Fibroblast of pulmonary artery (primary cell): Measurements from ENCODE around the gene PIP4K2C.
"Not testable (repeated sequence)": the region's sequence is repeated elsewhere in the genome, so short reads cannot be mapped to it uniquely, and the experiment has no call there.

Source experiments
- DNase-seq: peaks from one replicate; pipeline ENCODE4 v3.0.0-alpha.2; 2010; ENCODE audit warnings: low read depth
- H3K4me3 ChIP-seq: replicated peaks from 2 replicates; pipeline ENCODE4 v1.5.1; 2011; ENCODE audit warnings: low read depth, mild to moderate bottlenecking, control low read depth, low read length, moderate library complexity
- CTCF ChIP-seq: IDR thresholded peaks from 2 replicates; pipeline ENCODE4 v1.5.1; 2011; ENCODE audit warnings: mild to moderate bottlenecking, control low read depth, low read length, inconsistent platforms; ENCODE audit errors: missing control alignments

Gene PIP4K2C

GRCh38 chr12:57586128-57586527, 4.9 kb upstream of the PIP4K2C start:
- DNase-seq: no peak
- TF ChIP-seq CTCF: no peak

GRCh38 chr12:57586832-57587429, 4.1 kb upstream of the PIP4K2C start:
- DNase-seq: no peak
- no peak overlapping the region for H3K4me3 ChIP-seq
- TF ChIP-seq CTCF: no peak

More at GRCh38 chr12:57586128-57586527, 4.9 kb upstream of the PIP4K2C start:
- no peak overlapping the region for H3K4me3 ChIP-seq

- not testable (repeated sequence) for DNase-seq, H3K4me3 ChIP-seq
These were observed 1.9 kb upstream of the PIP4K2C start for GRCh38 chr12:57588951-57589610.

- peak overlapping the region; percentile 88 for H3K4me3 ChIP-seq
- no peak for DNase-seq
- no peak for TF ChIP-seq CTCF
These were observed 521 bp upstream of the PIP4K2C start for GRCh38 chr12:57590479-57590863.

- DNase-seq: no peak
- H3K4me3 ChIP-seq: peak overlapping the region; percentile 88
- no peak for TF ChIP-seq CTCF
These were observed 862 bp downstream of the PIP4K2C start for GRCh38 chr12:57591782-57592325.

- no peak for DNase-seq
- no peak for TF ChIP-seq CTCF
- no peak overlapping the region for H3K4me3 ChIP-seq
These were observed 1.7 kb downstream of the PIP4K2C start for GRCh38 chr12:57592551-57593165.

- DNase-seq: no peak
- TF ChIP-seq CTCF: no peak
- H3K4me3 ChIP-seq: no peak overlapping the region
These were observed 2.2 kb downstream of the PIP4K2C start for GRCh38 chr12:57593187-57593586.
